HepG2 (cell line): ENCODE measurements around the gene EMILIN3. TPM values are rescaled to one million over a fixed set of nuclear protein-coding genes. Genes with fewer than 3 reads are reported as not detected.
A peak's percentile ranks its signal among the peaks of the same experiment; 100 is the strongest.

ENCODE experiments used
- ATAC-seq: fragments of 200-7000 bp; cut with Tn5 transposase; 3 replicates; pipeline ENCODE4 v1.9.1; 2020; ENCODE audit warnings: mild to moderate bottlenecking, moderate library complexity
- BruUV-seq: library from RNA; stranded (reverse); fragments of 400-500 nt; replicated peaks from 2 replicates; lab custom pipeline; 2021; lab: Mats Ljungman, UMichigan
- CTCF ChIA-PET: fragments of 300-600 bp; formaldehyde crosslinking; extraction: SDS; loops from one replicate; lab custom pipeline; 2021; ENCODE audit warnings: low total read pairs, inconsistent platforms, low intra/inter-chr PET ratio; lab: Yijun Ruan, JAX
- POLR2A ChIA-PET: fragments of 350-600 bp; sonication (Branson Sonifier 250); formaldehyde crosslinking; loops from one replicate; lab custom pipeline; 2020; ENCODE audit warnings: antibody characterized with exemption, inconsistent platforms; lab: Yijun Ruan, JAX
- DNase-seq: peaks from one replicate; pipeline ENCODE4 v3.0.0-alpha.2; 2015; ENCODE audit warnings: low spot score
- FAIRE-seq: peaks from 3 replicates; lab custom pipeline; 2011; peaks lifted over from hg19 to GRCh38; lab: Jason Lieb, UNC
- H2AFZ ChIP-seq: one replicate; pipeline ENCODE4 v1.6.1; 2011; ENCODE audit warnings: low read length, inconsistent platforms
- H3K27ac ChIP-seq: fragments of 300-600 bp; 3 replicates; pipeline ENCODE4 v1.8.0; 2011; ENCODE audit warnings: mixed run types, mild to moderate bottlenecking, mixed read lengths, low read length, inconsistent platforms; ENCODE audit not compliant: insufficient read depth; ENCODE audit errors: extremely low read length
- H3K27me3 ChIP-seq, 2 experiments: fragments of 200-600 bp in 1 of 2; 2 replicates in 1 of 2; 3 replicates in 1 of 2; pipeline versions ENCODE4 v1.6.0 to v1.8.0; 2011; ENCODE audit warnings: low read length in 2 of 2, mild to moderate bottlenecking in 2 of 2, moderate library complexity in 2 of 2, inconsistent platforms in 1 of 2; ENCODE audit not compliant: insufficient read depth in 2 of 2, control insufficient read depth in 1 of 2
- H3K36me3 ChIP-seq, 2 experiments: fragments of 200-600 bp in 1 of 2; replicated peaks in 1 of 2; 2 replicates in 1 of 2; 3 replicates in 1 of 2; pipeline versions ENCODE4 v1.5.1 to v1.8.0; 2011; ENCODE audit warnings: low read length in 2 of 2, inconsistent platforms in 1 of 2; ENCODE audit not compliant: insufficient read depth in 2 of 2, control insufficient read depth in 1 of 2
- H3K4me1 ChIP-seq: 2 replicates; pipeline ENCODE4 v1.5.1; 2012; ENCODE audit warnings: low read length, inconsistent platforms; ENCODE audit not compliant: insufficient read depth
- H3K4me2 ChIP-seq: 2 replicates; pipeline ENCODE4 v1.6.0; 2011; ENCODE audit warnings: low read depth, low read length, inconsistent platforms
- H3K4me3 ChIP-seq, 3 experiments: fragments of 200-600 bp in 1 of 3; sonication (generic), shearing (Covaris generic) in 1 of 3; replicated peaks in 1 of 3; 2 replicates each; pipeline ENCODE4 v1.5.1; 2011 to 2016; ENCODE audit warnings: low read length in 3 of 3, inconsistent platforms in 2 of 3, low read depth in 2 of 3, mild to moderate bottlenecking in 2 of 3, control low read depth in 1 of 3, mixed read lengths in 1 of 3; ENCODE audit not compliant: insufficient read depth in 1 of 3
- H3K79me2 ChIP-seq: one replicate; pipeline ENCODE4 v1.6.1; 2011; ENCODE audit warnings: low read length, inconsistent platforms; ENCODE audit not compliant: insufficient read depth
- H3K9ac ChIP-seq: 2 replicates; pipeline ENCODE4 v1.6.0; 2011; ENCODE audit warnings: mild to moderate bottlenecking, low read depth, low read length, inconsistent platforms; ENCODE audit not compliant: insufficient read depth
- H3K9me3 ChIP-seq: 2 replicates; pipeline ENCODE4 v1.5.1; 2012; ENCODE audit warnings: mild to moderate bottlenecking, low read length
- H4K20me1 ChIP-seq: 2 replicates; pipeline ENCODE4 v1.6.0; 2011; ENCODE audit warnings: inconsistent platforms, mild to moderate bottlenecking, low read length, moderate library complexity; ENCODE audit not compliant: insufficient read depth
- ATAD3A ChIP-seq: sonication (generic); formaldehyde crosslinking; IDR thresholded peaks from 2 replicates; pipeline ENCODE4 v1.4.0; 2020; ENCODE audit warnings: missing genetic modification reagents
- HES4 ChIP-seq: sonication (generic); formaldehyde crosslinking; IDR thresholded peaks from 2 replicates; pipeline ENCODE4 v1.9.0; 2021; ENCODE audit warnings: mild to moderate bottlenecking, missing genetic modification reagents, borderline replicate concordance
- NFAT5 ChIP-seq: sonication (generic); formaldehyde crosslinking; IDR thresholded peaks from 2 replicates; pipeline ENCODE4 v1.4.0; 2020; ENCODE audit warnings: missing genetic modification reagents
- SSRP1 ChIP-seq: IDR thresholded peaks from 2 replicates; pipeline ENCODE4 v1.6.1; 2016; ENCODE audit warnings: control low read depth
- ZNF460 ChIP-seq: sonication (generic); formaldehyde crosslinking; IDR thresholded peaks from 2 replicates; pipeline ENCODE4 v1.5.1; 2020; ENCODE audit warnings: missing genetic modification reagents, mild to moderate bottlenecking, borderline replicate concordance
- ZNF768 ChIP-seq: sonication (generic); formaldehyde crosslinking; IDR thresholded peaks from 2 replicates; pipeline ENCODE4 v1.4.0; 2020; ENCODE audit warnings: missing genetic modification reagents
- WGBS: methylation state at CpG from one replicate; pipeline ENCODE4 v1.1.6; 2017; ENCODE audit warnings: low lambda C conversion rate; 5-methylcytosine and 5-hydroxymethylcytosine counted together
- in situ Hi-C: cut with HindIII; loops from 2 replicates; pipeline ENCODE4 v1.10.0; 2017; ENCODE audit warnings: low pct_unique_long_range_greater_than_20kb; ENCODE audit not compliant: extremely low pct_ligation_motif_present
- intact Hi-C: fragments of 100-400 bp; cut with micrococcal nuclease; formaldehyde crosslinking; loops from one replicate; pipeline ENCODE4 v1.10.0; 2022; ENCODE audit not compliant: unreplicated experiment
- polyA plus RNA-seq, 8 experiments: library from polyadenylated mRNA; depleted of rRNA in 3 of 8; stranded (reverse) in 7 of 8; unstranded in 1 of 8; fragments of >200 nt; fragmentation: Illumina TruSeq in 4 of 8; extraction: Trizol in 4 of 8; gene quantifications; 2 replicates each; pipeline versions ENCODE4 v1.2.1 to v1.2.3, GENCODE V29; 2011 to 2016; ENCODE audit warnings: low read depth in 4 of 8, missing spikeins in 1 of 8, mixed read lengths in 1 of 8; ENCODE audit not compliant: insufficient read depth in 1 of 8
- total RNA-seq, 5 experiments: library from RNA; depleted of rRNA; stranded (reverse); fragments of >200 nt; fragmentation: Illumina TruSeq; extraction: Trizol; gene quantifications; 2 replicates each; pipeline ENCODE4 v1.2.3, GENCODE V29; 2016; ENCODE audit warnings: low read depth in 1 of 5

The EMILIN3 gene
- total and polyA plus RNA-seq, 2 of the 13 experiments (the other 11 are each of a cell fraction or from before 2014, with no cell fraction given): 0.25 to 0.29 TPM

GRCh38 chr20:41364236-41364855 lies 2.3 kb downstream of the EMILIN3 start (continued):
- TF ChIP-seq NFAT5: no peak
- TF ChIP-seq ZNF768 (CRISPR knock-in tag): peak; percentile 21; the same call in 1 of the 2 replicates
- no peak for TF ChIP-seq ATAD3A (CRISPR knock-in tag)
- TF ChIP-seq ZNF460 (CRISPR knock-in tag): no peak

DNA sequence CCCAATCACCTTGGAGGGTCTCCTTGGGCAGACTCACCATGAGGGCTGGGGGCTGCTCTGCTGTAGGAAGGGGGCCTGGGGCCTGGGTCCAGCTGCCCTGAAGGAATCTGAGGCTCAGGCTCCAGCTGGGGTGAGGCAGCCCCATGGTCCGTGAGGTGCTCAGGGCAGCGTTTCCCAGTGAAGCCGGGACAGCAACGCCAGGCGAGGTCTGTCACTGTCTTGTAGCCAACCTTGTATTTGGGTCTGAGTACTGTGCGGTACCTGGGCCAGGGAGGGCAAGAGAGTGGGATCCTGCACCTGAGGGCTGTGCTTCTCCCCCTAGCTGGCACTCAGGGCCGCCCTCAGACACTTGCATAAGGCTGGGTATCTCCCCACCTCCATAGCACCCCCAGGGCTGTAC lies 3.0 kb downstream of the EMILIN3 start:
- H3K4me3 ChIP-seq: no peak overlapping the region
- no peak for ATAC-seq
- no peak overlapping the region for H3K9ac ChIP-seq
- no peaks in the 10 kb centered on the region for H4K20me1 ChIP-seq
- peaks cover 26 to 44% of the 10 kb centered on the region in 2 experiments for H3K27me3 ChIP-seq
- POLR2A ChIA-PET: no interaction called here
- no peak for FAIRE-seq
- H3K36me3 ChIP-seq: no peaks in the 10 kb centered on the region
- H3K79me2 ChIP-seq: no peaks in the 10 kb centered on the region
- H3K4me2 ChIP-seq: no peak overlapping the region
- DNase-seq: no peak
- 83% methylated on average over 4 of the region's 7 CpGs for WGBS
- CTCF ChIA-PET: no interaction called here
- in situ Hi-C loops: no loop called here
- no TSS peak for BruUV-seq
- no peak overlapping the region for H3K27ac ChIP-seq
- intact Hi-C loops: no loop called here
- no peak overlapping the region for H2AFZ ChIP-seq
- H3K9me3 ChIP-seq: no peaks in the 10 kb centered on the region
- no peak for TF ChIP-seq SSRP1
- 0 out of 2 replicates have a peak, but pooled peaks have one; percentile 39 for TF ChIP-seq HES4 (CRISPR knock-in tag)
- peaks cover 18% of the 10 kb centered on the region for H3K4me1 ChIP-seq
